H54 (cell line): ENCODE data around the gene ZBTB45.
"Not testable (repeated sequence)": the region's sequence is repeated elsewhere in the genome, so short reads cannot be mapped to it uniquely, and the experiment has no call there.

Experiments used
- DNase-seq: peaks from one replicate; pipeline ENCODE4 v3.0.0; 2011; ENCODE audit warnings: low spot score, mixed read lengths; ENCODE audit not compliant: insufficient read length
- FAIRE-seq: peaks from 3 replicates; lab custom pipeline; 2011; peaks lifted over from hg19 to GRCh38; lab: Jason Lieb, UNC
- POLR2A ChIP-seq: IDR thresholded peaks from 2 replicates; pipeline ENCODE4 v1.6.1; 2011; ENCODE audit warnings: low read depth, mild to moderate bottlenecking, low read length

The ZBTB45 gene

GRCh38 chr19:58515259-58515658, 4.4 kb downstream of the ZBTB45 start:
- no peak for TF ChIP-seq POLR2A
- DNase-seq, result no peak
- FAIRE-seq, result no peak

- FAIRE-seq (no peak), DNase-seq (no peak)
- TF ChIP-seq POLR2A, result no peak
Measured at GRCh38 chr19:58514564-58515022, 5.0 kb downstream of the ZBTB45 start.

GRCh38 chr19:58513694-58514563, 5.7 kb downstream of the ZBTB45 start:
- no peak for TF ChIP-seq POLR2A
- DNase-seq (no peak), FAIRE-seq (no peak)

GRCh38 chr19:58513213-58513693, 6.4 kb downstream of the ZBTB45 start:
- FAIRE-seq (no peak), DNase-seq (no peak)
- no peak for TF ChIP-seq POLR2A

- FAIRE-seq (no peak), DNase-seq (no peak)
- no peak for TF ChIP-seq POLR2A
Measured at GRCh38 chr19:58511353-58512208, 8.0 kb downstream of the ZBTB45 start, which contains the start of gene SLC27A5. TSS of gene SLC27A5 (minus strand) at chr19:58511992. CDS start at chr19:58511955, 37 bp downstream.

- no peak for TF ChIP-seq POLR2A
- FAIRE-seq (no peak), DNase-seq (no peak)
Measured at GRCh38 chr19:58510084-58510862, 9.3 kb downstream of the ZBTB45 start.

GRCh38 chr19:58509731-58510083, 9.9 kb downstream of the ZBTB45 start:
- FAIRE-seq (no peak), DNase-seq (no peak)

GRCh38 chr19:58507602-58508223, 11.9 kb downstream of the ZBTB45 start:
- FAIRE-seq, DNase-seq: not testable (repeated sequence)

More at GRCh38 chr19:58509731-58510083, 9.9 kb downstream of the ZBTB45 start:
- no peak for TF ChIP-seq POLR2A

GRCh38 chr19:58500242-58500641, 19.4 kb downstream of the ZBTB45 start:
- FAIRE-seq (no peak), DNase-seq (no peak)
- TF ChIP-seq POLR2A, result no peak

- DNase-seq, result peak; percentile 84
- FAIRE-seq, result no peak
- TF ChIP-seq POLR2A, result peak; percentile 74
Measured at GRCh38 chr19:58499021-58499927, 20.3 kb downstream of the ZBTB45 start.

GRCh38 chr19:58498316-58499020, 21.1 kb downstream of the ZBTB45 start:
- TF ChIP-seq POLR2A, result no peak
- FAIRE-seq (no peak), DNase-seq (no peak)

- no peak for FAIRE-seq
- DNase-seq, result no peak
- no peak for TF ChIP-seq POLR2A
Measured at GRCh38 chr19:58497634-58498170, 21.9 kb downstream of the ZBTB45 start.
